Measurements from ENCODE around the gene ATXN7. TPM values are rescaled to one million over a fixed set of nuclear protein-coding genes. Genes with fewer than 3 reads are reported as not detected.

The ATXN7 gene
- total and polyA plus RNA-seq, 2 of the 4 experiments (the other 2 are of a cell fraction): 8.6 to 13.6 TPM

DNA sequence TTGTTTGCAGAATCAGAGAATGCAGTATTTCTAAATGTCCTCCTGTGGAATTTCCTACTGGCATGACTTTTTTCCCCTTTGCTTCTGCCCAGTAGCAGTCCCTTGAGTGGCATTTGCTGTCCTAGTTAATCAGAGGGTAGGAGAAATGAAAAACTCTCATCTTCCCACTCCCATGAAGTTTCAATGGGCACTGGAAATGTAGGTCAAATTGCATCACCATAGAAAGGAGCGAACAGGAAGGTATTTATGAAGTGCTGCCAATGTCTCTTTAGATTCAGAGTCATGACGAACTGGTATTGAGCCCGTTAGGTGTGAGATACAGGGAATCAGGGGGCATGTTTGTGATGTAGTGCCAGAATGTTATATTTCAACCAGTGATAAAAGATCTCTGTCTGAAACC lies 23.2 kb downstream of the ATXN7 start:
- CTCF ChIA-PET: no interaction called here
- WGBS, 2 experiments (ENCODE audit: extremely low coverage in 2 of 2, insufficient read length in 1 of 2): no CpG with 5 or more reads among the region's 3 CpGs
- no TSS peak for BruUV-seq (replicated peaks)

More for the DNA sequence above, 23.2 kb downstream of the ATXN7 start:
- Histone ChIP-seq H2BK20ac (ENCODE audit: low read depth, low read length) (no peak overlapping the region), H2AFZ (replicated peaks; ENCODE audit: low read length, poor library complexity) (no peak overlapping the region), H2BK15ac (ENCODE audit: low read depth, low read length) (no peak overlapping the region), H2AK9ac (replicated peaks; ENCODE audit: low read depth, low read length, poor library complexity) (no peak overlapping the region), H3K14ac (replicated peaks; ENCODE audit: low read depth, low read length) (no peak overlapping the region), H4K20me1 (ENCODE audit: insufficient read depth, low read length) (peaks cover 13% of the 10 kb centered on the region; the same call in 1 of the 2 replicates), H3K4ac (ENCODE audit: low read depth, low read length) (no peak overlapping the region), H3K18ac (ENCODE audit: low read depth, low read length) (no peak overlapping the region), H3K9me3 (ENCODE audit: control insufficient read depth, insufficient read depth, low read length) (no peaks in the 10 kb centered on the region), H2BK120ac (ENCODE audit: low read depth, low read length) (no peak overlapping the region), H4K5ac (ENCODE audit: low read depth, low read length) (no peak overlapping the region), H3K4me3 (ENCODE audit: insufficient read depth, low read depth, low read length) (no peak overlapping the region), H3K9me1 (ENCODE audit: insufficient read depth, low read length) (no peaks in the 10 kb centered on the region; the same call in none of the 2 replicates), H3K4me1 (ENCODE audit: control insufficient read depth, insufficient read depth, low read length) (no peaks in the 10 kb centered on the region), H2AK5ac (ENCODE audit: low read depth, low read length) (no peak overlapping the region), H4K91ac (ENCODE audit: insufficient read depth, low read depth, low read length) (no peak overlapping the region), H2BK5ac (ENCODE audit: low read depth, low read length, poor library complexity, severe bottlenecking) (no peak overlapping the region), H3K9ac (ENCODE audit: low read depth, low read length) (no peak overlapping the region), H3K36me3 (ENCODE audit: control insufficient read depth, insufficient read depth, low read length) (no peaks in the 10 kb centered on the region), H3K27ac (ENCODE audit: insufficient read depth, low read length) (no peak overlapping the region), H3K79me1 (ENCODE audit: low read depth in 1 of 2, low read length in 2 of 2) (peaks cover 14 to 48% of the 10 kb centered on the region in 2 experiments; a peak in 3 of 4 replicates), H3K23ac (ENCODE audit: low read depth, low read length) (0 out of 2 replicates have a peak overlapping the region, but pooled peaks have one; percentile 3), H3K27me3 (ENCODE audit: control insufficient read depth, insufficient read depth, low read length) (no peaks in the 10 kb centered on the region), H4K8ac (ENCODE audit: low read depth in 2 of 2, low read length in 2 of 2) (no peak overlapping the region), H3K56ac (ENCODE audit: extremely low read depth, insufficient read depth, low read length) (no peak overlapping the region), H3K4me2 (ENCODE audit: low read depth, low read length) (no peak overlapping the region)
- POLR2A ChIA-PET (ENCODE audit: unreplicated experiment): no interaction called here
- DNase-seq (no peak), ATAC-seq (ENCODE audit: low read depth) (peak; percentile 29; the same call in 1 of the 2 replicates)
- intact Hi-C loops (cut with micrococcal nuclease): no loop called here
- TF ChIP-seq CEBPB (IDR thresholded peaks at IDR 0.05; ENCODE audit: low read depth, low read length) (peak; percentile 37; the same call in 1 of the 2 replicates), ELK1 (IDR thresholded peaks at IDR 0.05; ENCODE audit: borderline replicate concordance, low read depth, low read length) (no peak), POLR2A (IDR thresholded peaks at IDR 0.05; ENCODE audit: low read depth, low read length) (no peak)
- in situ Hi-C loops (cut with MboI; ENCODE audit: low sequenced_read_pairs): no loop called here
- dilution Hi-C loops (cut with HindIII; ENCODE audit: low sequenced_read_pairs, unreplicated experiment): no loop called here
